ENCODE measurements around the gene LTN1.
"Not testable (repeated sequence)": the region's sequence is repeated elsewhere in the genome, so short reads cannot be mapped to it uniquely, and the experiment has no call there.

Gene LTN1

GRCh38 chr21:28992526-28993292, at the start of gene LTN1:
Gene LTN1, minus strand, starts transcription at chr21:28992877. Its CDS starts 72 bp downstream, at chr21:28992805.
- DNase-seq (ENCODE audit: low spot score) = peak; percentile 99

GRCh38 chr21:29034678-29035077, 42.0 kb upstream of the LTN1 start:
- DNase-seq (ENCODE audit: low spot score) = no peak

- no peak for DNase-seq (ENCODE audit: low spot score)
These were observed 41.2 kb upstream of the LTN1 start for GRCh38 chr21:29033871-29034270.

- no peak for DNase-seq (ENCODE audit: low spot score)
These were observed 40.6 kb upstream of the LTN1 start for GRCh38 chr21:29033301-29033700.

- DNase-seq (ENCODE audit: low spot score) = no peak
These were observed 38.2 kb upstream of the LTN1 start for GRCh38 chr21:29030909-29031308.

- no peak for DNase-seq (ENCODE audit: low spot score)
These were observed 36.8 kb upstream of the LTN1 start for GRCh38 chr21:29029524-29029923.

- peak; percentile 31 for DNase-seq (ENCODE audit: low spot score)
These were observed 32.6 kb upstream of the LTN1 start for GRCh38 chr21:29025328-29025713.

- DNase-seq (ENCODE audit: low spot score) = peak; percentile 99
These were observed 32.0 kb upstream of the LTN1 start, which contains the start of gene USP16 for GRCh38 chr21:29024474-29025327. Gene USP16, plus strand, starts transcription at chr21:29024668. Its CDS starts 3,246 bp downstream, at chr21:29027914.

GRCh38 chr21:29022166-29022565, 29.5 kb upstream of the LTN1 start:
- DNase-seq (ENCODE audit: low spot score) = peak; percentile 28

- peak; percentile 16 for DNase-seq (ENCODE audit: low spot score)
These were observed 25.9 kb upstream of the LTN1 start for GRCh38 chr21:29018540-29018939.

GRCh38 chr21:29017639-29018237, 25.1 kb upstream of the LTN1 start:
- no peak for DNase-seq (ENCODE audit: low spot score)

- DNase-seq (ENCODE audit: low spot score) = not testable (repeated sequence)
These were observed 18.6 kb upstream of the LTN1 start for GRCh38 chr21:29011236-29011635.

- DNase-seq (ENCODE audit: low spot score) = no peak
These were observed 15.7 kb upstream of the LTN1 start for GRCh38 chr21:29008367-29008766.

- DNase-seq (ENCODE audit: low spot score) = no peak
These were observed 15.1 kb upstream of the LTN1 start for GRCh38 chr21:29007810-29008209.

- no peak for DNase-seq (ENCODE audit: low spot score)
These were observed 14.5 kb upstream of the LTN1 start for GRCh38 chr21:29007135-29007534.

GRCh38 chr21:29005696-29006095, 13.0 kb upstream of the LTN1 start:
- DNase-seq (ENCODE audit: low spot score) = peak; percentile 59

- peak; percentile 96 for DNase-seq (ENCODE audit: low spot score)
These were observed 9.9 kb upstream of the LTN1 start for GRCh38 chr21:29002442-29003144.

GRCh38 chr21:28993293-28993629, 584 bp upstream of the LTN1 start:
- DNase-seq (ENCODE audit: low spot score) = no peak

- peak; percentile 10 for DNase-seq (ENCODE audit: low spot score)
These were observed 684 bp downstream of the LTN1 start for GRCh38 chr21:28991861-28992525.

- peak; percentile 89 for DNase-seq (ENCODE audit: low spot score)
These were observed 4.5 kb downstream of the LTN1 start for GRCh38 chr21:28988146-28988545.

- no peak for DNase-seq (ENCODE audit: low spot score)
These were observed 6.0 kb downstream of the LTN1 start for GRCh38 chr21:28986677-28987076.

- no peak for DNase-seq (ENCODE audit: low spot score)
These were observed 10.0 kb downstream of the LTN1 start for GRCh38 chr21:28982637-28983036.

Measured in kidney tubule cell (primary cell).